SU-DHL-6 (cell line): Measurements from ENCODE around the gene APOL2.
"Not testable (repeated sequence)": the region's sequence is repeated elsewhere in the genome, so short reads cannot be mapped to it uniquely, and the experiment has no call there.

ENCODE experiments used
- H2AFZ ChIP-seq: fragments of 200-600 bp; sonication (generic); 2 replicates; pipeline ENCODE4 v1.6.1; 2014; ENCODE audit warnings: low read depth, mild to moderate bottlenecking, moderate library complexity, mixed read lengths, antibody characterized with exemption, low read length; ENCODE audit not compliant: severe bottlenecking
- H3F3A ChIP-seq: fragments of 200-600 bp; shearing (Covaris generic); 2 replicates; pipeline ENCODE4 v1.6.0; 2016; ENCODE audit warnings: antibody characterized with exemption, mild to moderate bottlenecking; ENCODE audit not compliant: insufficient read depth
- H3K27ac ChIP-seq: fragments of 200-600 bp; sonication (generic); 2 replicates; pipeline ENCODE4 v1.5.1; 2016; ENCODE audit warnings: low read depth, mild to moderate bottlenecking, low read length, moderate library complexity, mixed read lengths
- H3K27me3 ChIP-seq: fragments of 200-600 bp; sonication (generic), shearing (Covaris generic); 2 replicates; pipeline ENCODE4 v1.6.0; 2014; ENCODE audit warnings: mild to moderate bottlenecking, low read length
- H3K36me3 ChIP-seq: fragments of 200-600 bp; sonication (generic); 2 replicates; pipeline ENCODE4 v1.6.1; 2014; ENCODE audit warnings: mild to moderate bottlenecking, low read length, mixed read lengths
- H3K4me2 ChIP-seq: fragments of 300-600, 200-600 bp; shearing (Covaris generic), sonication (generic); 2 replicates; pipeline ENCODE4 v1.6.0; 2014; ENCODE audit warnings: low read length, low read depth, mild to moderate bottlenecking; ENCODE audit not compliant: poor library complexity, severe bottlenecking
- H3K4me3 ChIP-seq: fragments of 200-600 bp; sonication (generic); 2 replicates; pipeline ENCODE4 v1.5.1; 2014; ENCODE audit warnings: antibody characterized with exemption, low read length, mild to moderate bottlenecking, mixed read lengths; ENCODE audit not compliant: insufficient read depth, poor library complexity, severe bottlenecking
- H3K79me2 ChIP-seq: fragments of 200-600 bp; sonication (generic); 2 replicates; pipeline ENCODE4 v1.6.1; 2014; ENCODE audit warnings: mild to moderate bottlenecking, low read length, moderate library complexity; ENCODE audit not compliant: insufficient read depth
- H3K9ac ChIP-seq: fragments of 200-600 bp; sonication (generic); 2 replicates; pipeline ENCODE4 v1.7.0; 2014; ENCODE audit warnings: mild to moderate bottlenecking, low read length
- H3K9me2 ChIP-seq: fragments of 200-600 bp; sonication (generic); replicated peaks from 2 replicates; pipeline ENCODE4 v1.6.1; 2014; ENCODE audit warnings: low read length; ENCODE audit not compliant: insufficient read depth
- H3K9me3 ChIP-seq: fragments of 200-600 bp; sonication (generic); 2 replicates; pipeline ENCODE4 v1.6.1; 2014; ENCODE audit warnings: low read length, mixed read lengths; ENCODE audit not compliant: insufficient read depth
- H4K20me1 ChIP-seq: fragments of 200-600 bp; sonication (generic); 2 replicates; pipeline ENCODE4 v1.6.1; 2014; ENCODE audit warnings: low read depth, mild to moderate bottlenecking, antibody characterized with exemption, low read length, moderate library complexity, mixed read lengths
- EZH2phosphoT487 ChIP-seq: fragments of 200-600 bp; sonication (generic), shearing (Covaris generic); conservative IDR thresholded peaks from 2 replicates; pipeline ENCODE4 v1.6.1; 2018; ENCODE audit warnings: mild to moderate bottlenecking, antibody characterized with exemption, low read length, moderate library complexity, mixed read lengths
- TF ChIP-seq, protein P1 (sequence below): fragments of 200-600 bp; sonication (generic); IDR thresholded peaks from one replicate; pipeline ENCODE4 v1.5.1; 2017; ENCODE audit warnings: antibody characterized with exemption, mild to moderate bottlenecking, low read length, moderate library complexity; ENCODE audit not compliant: insufficient read depth, poor library complexity, severe bottlenecking

The APOL2 gene

DNA sequence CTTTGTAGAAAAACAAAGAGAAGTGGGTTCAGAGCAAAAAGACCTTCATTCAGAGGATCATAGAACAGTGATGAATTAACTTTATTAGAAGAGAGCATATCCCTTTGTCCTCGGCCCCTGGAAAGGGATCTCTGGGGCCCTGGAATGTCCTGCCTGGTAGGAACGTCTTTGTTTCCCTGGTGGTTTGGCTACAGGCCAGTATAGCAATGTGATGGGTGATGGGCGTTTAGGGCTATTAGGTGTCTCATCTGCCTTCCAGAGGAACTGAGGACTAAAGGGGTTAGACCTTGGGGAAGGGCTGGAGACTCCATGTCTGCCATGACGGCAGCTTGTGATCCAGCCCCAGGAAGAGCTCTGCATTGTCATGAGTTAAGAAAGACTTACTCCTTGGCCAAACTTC is 46.8 kb downstream of the APOL2 start:
- H3K9ac ChIP-seq: no peak overlapping the region
- no peaks in the 10 kb centered on the region for H3F3A ChIP-seq
- TF ChIP-seq EZH2phosphoT487: no peak
- TF ChIP-seq, protein P1, sequence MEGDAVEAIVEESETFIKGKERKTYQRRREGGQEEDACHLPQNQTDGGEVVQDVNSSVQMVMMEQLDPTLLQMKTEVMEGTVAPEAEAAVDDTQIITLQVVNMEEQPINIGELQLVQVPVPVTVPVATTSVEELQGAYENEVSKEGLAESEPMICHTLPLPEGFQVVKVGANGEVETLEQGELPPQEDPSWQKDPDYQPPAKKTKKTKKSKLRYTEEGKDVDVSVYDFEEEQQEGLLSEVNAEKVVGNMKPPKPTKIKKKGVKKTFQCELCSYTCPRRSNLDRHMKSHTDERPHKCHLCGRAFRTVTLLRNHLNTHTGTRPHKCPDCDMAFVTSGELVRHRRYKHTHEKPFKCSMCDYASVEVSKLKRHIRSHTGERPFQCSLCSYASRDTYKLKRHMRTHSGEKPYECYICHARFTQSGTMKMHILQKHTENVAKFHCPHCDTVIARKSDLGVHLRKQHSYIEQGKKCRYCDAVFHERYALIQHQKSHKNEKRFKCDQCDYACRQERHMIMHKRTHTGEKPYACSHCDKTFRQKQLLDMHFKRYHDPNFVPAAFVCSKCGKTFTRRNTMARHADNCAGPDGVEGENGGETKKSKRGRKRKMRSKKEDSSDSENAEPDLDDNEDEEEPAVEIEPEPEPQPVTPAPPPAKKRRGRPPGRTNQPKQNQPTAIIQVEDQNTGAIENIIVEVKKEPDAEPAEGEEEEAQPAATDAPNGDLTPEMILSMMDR: no peak
- no peaks in the 10 kb centered on the region for H3K36me3 ChIP-seq
- no peaks in the 10 kb centered on the region for H3K9me3 ChIP-seq
- no peaks in the 10 kb centered on the region for H3K9me2 ChIP-seq
- H4K20me1 ChIP-seq: no peaks in the 10 kb centered on the region
- H2AFZ ChIP-seq: no peak overlapping the region
- no peaks in the 10 kb centered on the region for H3K79me2 ChIP-seq
- H3K4me3 ChIP-seq: no peak overlapping the region
- no peak overlapping the region for H3K27ac ChIP-seq
- H3K4me2 ChIP-seq: no peak overlapping the region
- H3K27me3 ChIP-seq: no peaks in the 10 kb centered on the region

DNA sequence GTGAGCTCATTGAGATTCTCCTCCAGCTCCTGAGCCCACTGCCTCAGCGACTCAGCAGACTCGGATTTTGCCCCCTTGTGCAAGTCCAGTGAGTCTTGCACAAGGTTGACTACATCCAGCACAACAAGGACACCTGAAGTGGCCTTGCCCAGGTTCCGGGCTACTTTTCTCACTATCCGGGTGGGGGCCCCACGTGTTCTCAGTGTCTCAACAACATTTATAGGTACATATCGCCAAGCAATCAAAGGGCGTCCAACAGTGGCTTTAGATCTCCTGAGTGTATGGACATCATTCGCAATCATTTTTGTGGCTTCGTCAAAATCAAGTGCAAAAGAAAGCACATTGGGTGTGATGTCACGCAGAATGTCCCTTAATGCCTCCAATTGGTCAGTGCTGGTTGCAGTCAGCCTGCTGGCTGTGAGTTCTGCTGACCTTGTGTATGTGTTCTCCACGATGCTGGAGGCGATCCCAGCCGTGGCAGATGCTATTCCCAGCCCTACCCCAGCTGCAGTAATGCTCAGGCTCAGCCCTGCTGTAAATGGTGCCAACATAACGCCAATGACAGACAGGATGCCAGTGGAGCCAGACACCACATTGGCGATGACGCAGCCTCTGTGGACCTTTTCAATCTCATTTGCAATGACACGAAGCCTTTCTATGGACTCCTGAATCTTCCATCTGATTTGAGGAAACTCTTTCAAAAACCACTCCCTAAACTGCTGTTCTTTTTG is 48.1 kb downstream of the APOL2 start:
- no peaks in the 10 kb centered on the region for H3K9me2 ChIP-seq
- no peaks in the 10 kb centered on the region for H3F3A ChIP-seq
- no peaks in the 10 kb centered on the region for H4K20me1 ChIP-seq
- no peak overlapping the region for H3K4me2 ChIP-seq
- TF ChIP-seq, protein P1: no peak
- TF ChIP-seq EZH2phosphoT487: no peak
- no peak overlapping the region for H3K4me3 ChIP-seq
- no peak overlapping the region for H2AFZ ChIP-seq
- H3K9ac ChIP-seq: no peak overlapping the region
- no peaks in the 10 kb centered on the region for H3K9me3 ChIP-seq
- H3K79me2 ChIP-seq: no peaks in the 10 kb centered on the region
- H3K27me3 ChIP-seq: no peaks in the 10 kb centered on the region
- H3K36me3 ChIP-seq: no peaks in the 10 kb centered on the region
- no peak overlapping the region for H3K27ac ChIP-seq

DNA sequence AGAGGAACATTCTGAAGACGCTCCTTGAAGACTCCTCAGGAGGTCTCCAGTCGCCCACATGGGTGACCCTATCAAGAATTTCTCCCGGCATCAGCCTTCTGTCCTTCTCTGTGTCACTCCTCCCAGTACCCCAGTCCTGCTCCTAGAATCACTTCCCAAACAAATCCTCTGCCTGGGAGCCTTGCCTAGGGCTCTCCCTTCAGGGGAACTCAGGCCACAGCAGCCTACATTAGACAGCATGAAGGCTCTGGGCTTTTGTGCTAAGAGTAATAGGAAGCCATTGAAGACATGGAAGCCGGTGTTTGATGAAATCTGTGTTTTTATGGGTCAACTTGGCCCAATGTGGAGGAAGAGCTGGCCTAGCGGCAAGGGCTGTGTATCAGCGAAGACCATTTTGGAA is 51.5 kb downstream of the APOL2 start:
- not testable (repeated sequence) for H3K4me3 ChIP-seq, H3K79me2 ChIP-seq, H4K20me1 ChIP-seq, H3K9me3 ChIP-seq, H3K9me2 ChIP-seq, H2AFZ ChIP-seq, H3K27me3 ChIP-seq, H3K9ac ChIP-seq, H3F3A ChIP-seq, H3K36me3 ChIP-seq, H3K4me2 ChIP-seq, H3K27ac ChIP-seq

DNA sequence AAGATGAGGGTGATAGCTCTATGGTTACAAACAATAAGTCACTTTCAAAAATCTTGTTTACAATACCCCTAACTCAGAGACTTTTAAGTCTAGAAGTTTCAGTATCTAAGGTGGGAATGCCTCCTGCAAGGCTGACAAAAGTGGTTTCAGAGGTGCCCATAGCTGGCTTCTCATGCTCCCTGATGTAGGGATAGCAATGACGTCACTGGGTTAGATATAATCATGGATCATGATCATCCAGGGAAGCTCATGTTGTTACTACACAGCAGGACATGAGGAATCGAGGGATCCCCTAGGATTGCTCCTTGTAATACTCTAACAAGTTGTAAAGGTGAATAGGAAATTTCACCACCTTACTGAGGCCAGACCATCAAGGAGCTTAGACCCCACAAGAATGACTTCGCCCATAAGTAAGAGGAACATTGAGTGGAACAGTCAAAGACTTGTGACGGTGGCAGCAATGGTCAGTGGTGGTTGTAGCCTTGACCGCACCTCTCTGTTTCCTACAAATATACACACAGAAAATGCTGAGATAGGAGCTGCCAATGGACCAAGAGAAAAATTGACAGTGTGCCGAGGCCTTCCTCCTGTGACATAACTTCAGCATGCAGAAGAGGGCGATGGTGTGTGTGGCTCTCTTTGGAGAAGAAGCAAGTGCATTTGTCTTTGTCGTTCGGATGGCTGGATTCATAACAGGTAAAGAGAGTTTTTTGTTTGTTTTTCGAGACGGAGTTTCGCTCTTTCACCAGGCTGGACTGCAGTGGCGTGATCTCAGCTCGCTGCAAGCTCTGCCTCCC is 53.3 kb downstream of the APOL2 start:
- Histone ChIP-seq H3K4me2 (no peak overlapping the region), H3K9me2 (no peaks in the 10 kb centered on the region), H3K9ac (no peak overlapping the region), H2AFZ (no peak overlapping the region), H3F3A (no peaks in the 10 kb centered on the region), H3K36me3 (no peaks in the 10 kb centered on the region), H3K9me3 (no peaks in the 10 kb centered on the region), H3K4me3 (no peak overlapping the region), H3K27ac (no peak overlapping the region), H4K20me1 (no peaks in the 10 kb centered on the region), H3K79me2 (no peaks in the 10 kb centered on the region), H3K27me3 (no peaks in the 10 kb centered on the region)
- TF ChIP-seq, protein P1: no peak
- no peak for TF ChIP-seq EZH2phosphoT487
